IMR-90 (cell line): ENCODE measurements around the gene NCOA7. TPM values are rescaled to one million over a fixed set of nuclear protein-coding genes. Genes with fewer than 3 reads are reported as not detected.

Experiments
- ATAC-seq: fragments of 200-7000 bp; cut with Tn5 transposase; 2 replicates; pipeline ENCODE4 v1.9.1; 2020; ENCODE audit warnings: low read depth, mild to moderate bottlenecking, moderate library complexity
- BruUV-seq: library from RNA; stranded (reverse); fragments of 400-500 nt; replicated peaks from 2 replicates; lab custom pipeline; 2021; lab: Mats Ljungman, UMichigan
- CTCF ChIA-PET: fragments of 300-600 bp; formaldehyde crosslinking; extraction: SDS; loops from one replicate; lab custom pipeline; 2021; ENCODE audit warnings: antibody characterized with exemption; lab: Yijun Ruan, JAX
- POLR2A ChIA-PET: fragments of 300-600 bp; sonication (Branson Sonifier 250); formaldehyde crosslinking; loops from one replicate; lab custom pipeline; 2022; ENCODE audit warnings: antibody characterized with exemption; ENCODE audit not compliant: unreplicated experiment; lab: Charles Lee
- DNase-seq: peaks from one replicate; pipeline ENCODE4 v3.0.0; 2013
- H2AFZ ChIP-seq: replicated peaks from 2 replicates; pipeline ENCODE3; 2013; ENCODE audit warnings: low read length, mild to moderate bottlenecking; ENCODE audit not compliant: poor library complexity
- H2AK5ac ChIP-seq: 2 replicates; pipeline ENCODE4 v1.6.1; 2013; ENCODE audit warnings: low read depth, low read length, inconsistent platforms
- H2AK9ac ChIP-seq: replicated peaks from 2 replicates; pipeline ENCODE3; 2013; ENCODE audit warnings: mild to moderate bottlenecking, low read depth, low read length, moderate library complexity; ENCODE audit not compliant: poor library complexity
- H2BK120ac ChIP-seq: 2 replicates; pipeline ENCODE4 v1.6.1; 2013; ENCODE audit warnings: low read depth, low read length, inconsistent platforms
- H2BK15ac ChIP-seq: 3 replicates; pipeline ENCODE4 v1.6.1; 2013; ENCODE audit warnings: low read depth, low read length, inconsistent platforms
- H2BK20ac ChIP-seq: 2 replicates; pipeline ENCODE4 v1.6.1; 2013; ENCODE audit warnings: low read depth, mild to moderate bottlenecking, inconsistent platforms, low read length, moderate library complexity
- H2BK5ac ChIP-seq: 2 replicates; pipeline ENCODE4 v1.6.1; 2013; ENCODE audit warnings: mild to moderate bottlenecking, low read depth, low read length, inconsistent platforms; ENCODE audit not compliant: poor library complexity, severe bottlenecking
- H3K14ac ChIP-seq: replicated peaks from 2 replicates; pipeline ENCODE4 v1.6.1; 2013; ENCODE audit warnings: low read depth, low read length, inconsistent platforms
- H3K18ac ChIP-seq: 2 replicates; pipeline ENCODE4 v1.6.1; 2013; ENCODE audit warnings: low read depth, low read length, control low read depth
- H3K23ac ChIP-seq: 2 replicates; pipeline ENCODE4 v1.6.1; 2013; ENCODE audit warnings: low read depth, low read length, inconsistent platforms
- H3K27ac ChIP-seq: 2 replicates; pipeline ENCODE4 v1.5.1; 2013; ENCODE audit warnings: mild to moderate bottlenecking, control low read depth, low read length; ENCODE audit not compliant: insufficient read depth
- H3K27me3 ChIP-seq: 2 replicates; pipeline ENCODE4 v1.6.1; 2013; ENCODE audit warnings: low read length; ENCODE audit not compliant: control insufficient read depth, insufficient read depth
- H3K36me3 ChIP-seq: 2 replicates; pipeline ENCODE4 v1.6.1; 2013; ENCODE audit warnings: low read length, mixed read lengths; ENCODE audit not compliant: control insufficient read depth, insufficient read depth
- H3K4ac ChIP-seq: 2 replicates; pipeline ENCODE4 v1.6.1; 2013; ENCODE audit warnings: low read depth, low read length, inconsistent platforms
- H3K4me1 ChIP-seq: 2 replicates; pipeline ENCODE4 v1.6.1; 2013; ENCODE audit warnings: low read length, mixed read lengths; ENCODE audit not compliant: control insufficient read depth, insufficient read depth
- H3K4me2 ChIP-seq: 2 replicates; pipeline ENCODE4 v1.6.1; 2013; ENCODE audit warnings: low read depth, mild to moderate bottlenecking, control low read depth, low read length, moderate library complexity
- H3K4me3 ChIP-seq: 2 replicates; pipeline ENCODE4 v1.5.1; 2013; ENCODE audit warnings: low read depth, mild to moderate bottlenecking, control low read depth, low read length, moderate library complexity; ENCODE audit not compliant: insufficient read depth
- H3K56ac ChIP-seq: 2 replicates; pipeline ENCODE4 v1.6.1; 2013; ENCODE audit warnings: low read length, inconsistent platforms; ENCODE audit not compliant: insufficient read depth; ENCODE audit errors: extremely low read depth
- H3K79me1 ChIP-seq, 2 experiments: 2 replicates each; pipeline ENCODE4 v1.6.1; 2013; ENCODE audit warnings: low read length in 2 of 2, inconsistent platforms in 1 of 2, low read depth in 1 of 2
- H3K9ac ChIP-seq: 2 replicates; pipeline ENCODE4 v1.6.1; 2013; ENCODE audit warnings: low read depth, low read length, control low read depth
- H3K9me1 ChIP-seq: 2 replicates; pipeline ENCODE4 v1.6.1; 2013; ENCODE audit warnings: low read length, inconsistent platforms; ENCODE audit not compliant: insufficient read depth
- H3K9me3 ChIP-seq: 2 replicates; pipeline ENCODE4 v1.6.1; 2013; ENCODE audit warnings: low read length; ENCODE audit not compliant: control insufficient read depth, insufficient read depth
- H4K20me1 ChIP-seq: 2 replicates; pipeline ENCODE4 v1.6.1; 2013; ENCODE audit warnings: low read length, inconsistent platforms; ENCODE audit not compliant: insufficient read depth
- H4K5ac ChIP-seq: 2 replicates; pipeline ENCODE4 v1.6.1; 2013; ENCODE audit warnings: mild to moderate bottlenecking, low read depth, low read length, control low read depth
- H4K8ac ChIP-seq, 2 experiments: 2 replicates each; pipeline ENCODE4 v1.6.1; 2013; ENCODE audit warnings: low read depth in 2 of 2, low read length in 2 of 2, control low read depth in 1 of 2, inconsistent platforms in 1 of 2
- H4K91ac ChIP-seq: 2 replicates; pipeline ENCODE4 v1.6.1; 2013; ENCODE audit warnings: low read depth, low read length, inconsistent platforms; ENCODE audit not compliant: insufficient read depth
- CEBPB ChIP-seq: IDR thresholded peaks from 2 replicates; pipeline ENCODE4 v1.6.1; 2012; ENCODE audit warnings: low read depth, low read length, improper control_type of control experiment
- CHD1 ChIP-seq: IDR thresholded peaks from 2 replicates; pipeline ENCODE4 v1.6.1; 2012; ENCODE audit warnings: low read depth, low read length, improper control_type of control experiment
- CTCF ChIP-seq: conservative IDR thresholded peaks from 2 replicates; pipeline ENCODE4 v1.5.1; 2012; ENCODE audit warnings: mild to moderate bottlenecking, low read depth, low read length, improper control_type of control experiment
- ELK1 ChIP-seq: fragments of 150-350 bp; IDR thresholded peaks from 2 replicates; pipeline ENCODE4 v1.6.1; 2016; ENCODE audit warnings: low read depth, mild to moderate bottlenecking, low read length, moderate library complexity, borderline replicate concordance
- FOS ChIP-seq: fragments of 150-350 bp; IDR thresholded peaks from 2 replicates; pipeline ENCODE4 v1.6.1; 2016; ENCODE audit warnings: low read depth, low read length
- MAZ ChIP-seq: IDR thresholded peaks from 2 replicates; pipeline ENCODE4 v1.6.1; 2012; ENCODE audit warnings: low read depth, mild to moderate bottlenecking, low read length, improper control_type of control experiment, moderate library complexity, borderline replicate concordance
- MXI1 ChIP-seq: IDR thresholded peaks from 2 replicates; pipeline ENCODE4 v1.6.1; 2012; ENCODE audit warnings: low read depth, mild to moderate bottlenecking, low read length, moderate library complexity, borderline replicate concordance
- NFE2L2 ChIP-seq: fragments of 150-350 bp; IDR thresholded peaks from 2 replicates; pipeline ENCODE4 v1.6.1; 2016; ENCODE audit warnings: low read depth, mild to moderate bottlenecking, low read length
- POLR2A ChIP-seq: IDR thresholded peaks from 2 replicates; pipeline ENCODE4 v1.6.1; 2012; ENCODE audit warnings: mild to moderate bottlenecking, low read depth, low read length
- RCOR1 ChIP-seq: IDR thresholded peaks from 2 replicates; pipeline ENCODE4 v1.6.1; 2012; ENCODE audit warnings: mild to moderate bottlenecking, low read length, improper control_type of control experiment; ENCODE audit not compliant: insufficient replicate concordance
- RFX5 ChIP-seq: IDR thresholded peaks from 2 replicates; pipeline ENCODE4 v1.8.0; 2012; ENCODE audit warnings: low read depth, mild to moderate bottlenecking, low read length, moderate library complexity
- SMC3 ChIP-seq: fragments of 150-350 bp; IDR thresholded peaks from 2 replicates; pipeline ENCODE4 v1.6.1; 2016; ENCODE audit warnings: low read depth, mild to moderate bottlenecking, antibody characterized with exemption, low read length, moderate library complexity
- WGBS, 2 experiments: methylation state at CpG; one replicate each; pipeline versions ENCODE4 v1.1.5 to v1.1.7; 2013; ENCODE audit warnings: missing lambda C conversion rate in 2 of 2; ENCODE audit not compliant: insufficient read length in 1 of 2; ENCODE audit errors: extremely low coverage in 2 of 2; 5-methylcytosine and 5-hydroxymethylcytosine counted together
- dilution Hi-C: fragments of 300-500 bp; cut with HindIII; formaldehyde crosslinking; loops from one replicate; pipeline ENCODE4 v1.14.3; 2018; ENCODE audit warnings: low sequenced_read_pairs; ENCODE audit not compliant: unreplicated experiment
- in situ Hi-C: fragments of 300-500 bp; cut with MboI; formaldehyde crosslinking; loops from 3 replicates; pipeline ENCODE4 v1.14.3; 2019; ENCODE audit warnings: low sequenced_read_pairs, inconsistent platforms, mixed read lengths
- intact Hi-C: fragments of 100-400 bp; cut with micrococcal nuclease; formaldehyde crosslinking; loops from 2 replicates; pipeline ENCODE4 v1.10.0; 2022
- polyA plus RNA-seq, 3 experiments: library from polyadenylated mRNA; depleted of rRNA; stranded (reverse); fragments of >200 nt; gene quantifications; 2 replicates each; pipeline ENCODE4 v1.2.3, GENCODE V29; 2012; ENCODE audit warnings: low replicate concordance in 1 of 3
- total RNA-seq: library from RNA; depleted of rRNA; stranded (reverse); fragments of >200 nt; gene quantifications from 2 replicates; pipeline ENCODE4 v1.2.3, GENCODE V29; 2012

Gene NCOA7
- total and polyA plus RNA-seq, 2 of the 4 experiments (the other 2 are of a cell fraction) = 12.6 to 12.9 TPM

GRCh38 chr6:125808060-125808459 lies 17.3 kb downstream of the NCOA7 start:
- H4K20me1 ChIP-seq = no peaks in the 10 kb centered on the region; the same call in 1 of the 2 replicates
- no peak overlapping the region for H4K5ac ChIP-seq
- H3K4ac ChIP-seq = no peak overlapping the region
- H4K8ac ChIP-seq = no peak overlapping the region
- H2AFZ ChIP-seq = no peak overlapping the region
- H2AK5ac ChIP-seq = no peak overlapping the region
- H2AK9ac ChIP-seq = no peak overlapping the region
- WGBS, 2 experiments = 75% methylated on average over 2 of the region's 4 CpGs; no CpG with 5 or more reads in 1 of the 2 experiments
- in situ Hi-C loops = no loop called here
- 0 out of 2 replicates have a peak, but pooled peaks cover 1% of the 10 kb centered on the region for H3K36me3 ChIP-seq
- H3K56ac ChIP-seq = no peak overlapping the region
- peaks cover 15% of the 10 kb centered on the region for H3K4me1 ChIP-seq
- no peaks in the 10 kb centered on the region for H3K9me3 ChIP-seq
- H4K91ac ChIP-seq = no peak overlapping the region
- H3K4me2 ChIP-seq = no peak overlapping the region
- H3K27ac ChIP-seq = no peak overlapping the region
- H2BK120ac ChIP-seq = 0 out of 2 replicates have a peak overlapping the region, but pooled peaks have one; percentile 0
- CTCF ChIA-PET = interaction anchor here (1.3 kb wide), 1 partner anchor 14 kb away, joined by 4 read pairs; no protein-coding TSS in a partner anchor
- no peak overlapping the region; the same call in 1 of the 2 replicates for H3K18ac ChIP-seq
- H3K27me3 ChIP-seq = no peaks in the 10 kb centered on the region
- H2BK5ac ChIP-seq = no peak overlapping the region
- TF ChIP-seq RCOR1 (no peak), CTCF (no peak), MAZ (no peak), FOS (no peak), RFX5 (no peak), MXI1 (no peak), CHD1 (no peak), POLR2A (no peak), NFE2L2 (no peak), SMC3 (no peak), ELK1 (no peak), CEBPB (no peak)
- 0 out of 2 replicates have a peak overlapping the region, but pooled peaks have one; percentile 19 for H3K14ac ChIP-seq
- POLR2A ChIA-PET = no interaction called here
- no peak overlapping the region for H3K9ac ChIP-seq
- H2BK20ac ChIP-seq = no peak overlapping the region
- no peak for ATAC-seq
- no TSS peak for BruUV-seq
- peaks cover 7 to 22% of the 10 kb centered on the region in 2 experiments; a peak in 3 of 4 replicates for H3K79me1 ChIP-seq
- no peak overlapping the region for H2BK15ac ChIP-seq
- DNase-seq = no peak
- intact Hi-C loops = no loop called here
- H3K23ac ChIP-seq = peak overlapping the region; percentile 24; the same call in 1 of the 2 replicates
- peaks cover 10% of the 10 kb centered on the region for H3K9me1 ChIP-seq
- no peak overlapping the region for H3K4me3 ChIP-seq
- dilution Hi-C loops = no loop called here
